Embryonic facial prominence (tissue), 1 donor: Measurements from ENCODE around the gene GLI3.

ENCODE experiments used
- DNase-seq: peaks from one replicate; pipeline ENCODE4 v3.0.0-alpha.2; 2016; ENCODE audit errors: extremely low spot score

GLI3 gene

GRCh38 chr7:42236266-42236975 is 588 bp downstream of the GLI3 start:
- peak; percentile 68 for DNase-seq

GRCh38 chr7:42235741-42236161 is 1.3 kb downstream of the GLI3 start:
- no peak for DNase-seq

GRCh38 chr7:42234736-42235135 is 2.3 kb downstream of the GLI3 start:
- no peak for DNase-seq

- no peak for DNase-seq
These were observed 3.2 kb downstream of the GLI3 start for GRCh38 chr7:42233695-42234331.

- no peak for DNase-seq
These were observed 3.8 kb downstream of the GLI3 start for GRCh38 chr7:42233171-42233570.

DNA sequence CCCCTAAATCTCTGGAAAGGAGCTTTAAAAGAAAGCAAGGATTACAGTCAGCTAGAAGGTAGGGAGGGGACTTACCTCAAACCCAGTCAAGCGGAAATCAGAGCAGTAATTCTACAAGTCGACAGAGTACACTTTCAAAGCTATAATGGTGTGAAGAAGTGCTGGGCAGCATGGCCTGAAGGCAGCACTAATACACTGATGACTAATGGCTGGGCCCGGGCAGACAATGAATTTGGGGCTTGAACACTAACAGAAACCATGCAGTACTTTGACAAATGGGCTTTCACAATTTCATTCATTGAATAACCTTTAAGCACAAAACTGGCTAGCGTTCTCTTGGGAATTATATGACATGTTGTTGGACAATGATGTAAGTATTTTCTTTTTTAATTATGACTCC is 4.7 kb downstream of the GLI3 start:
- DNase-seq = no peak

DNA sequence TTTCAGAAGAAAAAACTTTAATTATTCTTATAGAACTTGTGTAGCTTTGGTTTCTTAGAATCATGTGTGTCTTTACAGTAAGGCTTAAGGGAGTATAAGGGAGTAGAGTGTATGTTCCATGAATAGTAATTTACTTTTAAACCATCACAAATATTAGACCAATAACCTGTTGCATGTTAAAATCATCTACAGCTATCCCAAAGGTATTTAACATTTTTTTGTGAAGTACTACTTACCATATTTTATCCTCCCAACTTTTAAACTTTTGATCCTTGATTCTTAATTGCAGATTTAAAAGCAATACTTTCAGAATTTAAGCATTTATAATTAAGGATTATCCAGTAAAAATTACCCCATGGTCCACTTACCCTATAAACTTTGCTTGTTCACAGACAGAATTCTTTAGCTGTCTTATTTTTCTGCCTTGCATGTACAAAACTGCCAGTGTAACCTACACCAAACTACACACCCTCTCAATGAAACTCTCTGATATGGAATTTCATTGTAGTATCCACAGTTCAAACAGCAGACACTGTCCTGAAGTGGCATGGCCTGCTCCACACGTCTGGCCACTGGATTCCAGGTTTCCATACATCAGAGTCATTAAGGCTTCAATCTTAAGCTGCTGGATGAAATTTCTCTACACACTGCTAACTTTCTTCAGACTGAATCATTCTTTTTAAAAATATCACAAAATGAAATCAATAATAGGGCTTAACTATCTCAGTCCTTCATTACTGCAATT is 5.8 kb downstream of the GLI3 start:
- no peak for DNase-seq

- no peak for DNase-seq
These were observed 8.9 kb downstream of the GLI3 start for GRCh38 chr7:42227936-42228591.

DNA sequence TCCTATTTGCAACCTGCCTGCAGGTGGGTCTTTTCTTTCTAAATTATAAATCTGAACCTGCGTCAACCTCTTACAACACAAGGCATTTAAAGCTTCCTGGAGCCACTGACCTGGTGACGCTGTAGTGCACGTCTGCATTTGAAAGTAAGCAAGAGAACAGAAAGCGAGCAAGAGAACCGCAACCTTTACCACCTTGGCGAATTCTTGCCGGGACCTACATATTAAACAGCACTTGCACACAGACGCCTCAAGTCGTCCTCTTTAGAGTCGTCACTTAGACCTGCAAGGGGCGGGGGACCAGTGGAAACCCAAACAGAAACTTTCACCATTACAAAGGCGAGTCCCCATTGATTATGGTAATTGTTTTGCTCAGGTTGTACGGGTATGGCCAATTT is 9.5 kb downstream of the GLI3 start:
- no peak for DNase-seq

DNA sequence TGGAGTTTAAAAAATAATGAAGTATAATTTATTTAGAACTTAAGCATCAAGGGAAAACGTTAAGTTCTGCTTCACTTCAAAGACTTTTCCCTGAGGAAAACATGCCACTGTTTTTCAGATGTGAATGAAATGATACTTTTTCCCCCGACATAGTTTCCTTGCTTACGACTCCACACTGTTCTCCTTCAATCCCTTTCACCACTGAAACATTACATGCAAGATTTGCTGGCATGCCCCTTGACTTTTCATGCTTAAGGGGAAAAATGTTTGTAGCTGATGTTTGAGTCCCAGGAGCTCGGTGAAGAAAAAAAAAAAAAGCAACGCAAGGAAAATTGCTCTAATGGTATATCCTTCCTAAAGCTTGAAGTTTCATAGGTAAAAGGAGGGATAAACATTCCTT is 10.0 kb downstream of the GLI3 start:
- no peak for DNase-seq

DNA sequence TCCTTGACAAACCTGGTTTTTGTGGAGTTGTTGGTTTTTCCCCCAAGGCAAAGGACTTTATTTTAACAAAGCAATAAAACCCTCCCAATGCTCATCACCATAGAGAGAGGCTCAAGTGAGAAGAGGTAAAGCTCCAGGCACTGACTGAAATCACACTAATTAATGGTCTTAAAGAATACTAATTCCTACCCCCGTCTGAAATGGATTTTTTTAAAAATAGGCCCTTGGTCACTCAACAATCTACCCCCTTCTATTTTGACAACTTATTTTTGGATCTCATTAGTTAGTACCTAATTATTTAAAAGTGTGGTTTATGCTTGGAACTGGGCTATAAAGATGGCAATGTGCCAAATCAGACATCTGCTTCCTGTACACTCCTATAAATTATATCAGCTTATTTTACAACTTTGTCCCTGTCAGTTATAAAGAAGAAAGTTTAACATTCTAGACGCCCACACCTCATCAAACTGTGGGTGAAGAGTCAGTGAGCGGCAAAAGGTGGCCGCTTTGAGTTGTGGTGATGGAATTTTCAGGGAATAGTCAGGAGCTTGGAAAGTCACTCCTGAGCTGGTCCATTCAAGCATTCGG is 10.6 kb downstream of the GLI3 start:
- no peak for DNase-seq

GRCh38 chr7:42224391-42225003 is 12.5 kb downstream of the GLI3 start:
- DNase-seq = no peak

GRCh38 chr7:42222891-42223290 is 14.1 kb downstream of the GLI3 start:
- no peak for DNase-seq

DNA sequence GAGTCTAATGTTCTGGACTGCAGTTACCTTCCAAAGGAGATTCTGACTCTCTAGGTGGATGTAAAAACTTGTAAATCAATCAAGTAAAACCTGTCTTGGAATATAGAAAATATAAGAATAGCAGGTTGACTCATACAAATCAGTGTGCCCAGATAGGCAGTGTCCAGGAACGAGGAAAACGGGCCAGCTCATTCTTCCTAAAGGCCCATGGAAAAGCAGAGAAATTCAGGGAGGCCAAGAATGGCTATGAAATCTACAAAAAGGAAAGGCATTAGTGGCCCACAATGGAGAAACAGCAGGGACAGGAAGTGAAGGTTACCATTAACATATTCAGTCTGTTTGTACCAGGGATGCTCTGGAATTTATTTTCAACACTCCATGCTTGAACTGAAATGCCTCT is 14.9 kb downstream of the GLI3 start:
- no peak for DNase-seq

DNA sequence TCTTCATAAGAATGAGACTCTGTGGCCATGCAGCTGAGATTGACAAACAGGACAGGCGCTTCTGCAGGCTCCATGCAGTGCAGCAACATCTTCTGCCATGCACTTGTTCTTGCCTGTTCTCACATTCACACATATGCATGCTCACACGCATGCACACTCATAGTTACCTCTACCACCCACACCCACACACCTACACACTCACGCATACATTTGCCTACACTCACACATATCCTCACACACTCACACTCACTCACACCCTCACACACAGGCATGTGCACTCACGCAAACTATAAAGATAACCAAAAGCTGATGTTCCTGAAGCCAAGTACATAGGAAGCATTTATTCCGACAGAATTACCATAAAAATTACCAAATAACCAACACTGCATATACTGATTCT is 15.7 kb downstream of the GLI3 start:
- no peak for DNase-seq

GRCh38 chr7:42219447-42219846 is 17.6 kb downstream of the GLI3 start:
- DNase-seq = no peak

GRCh38 chr7:42218248-42218647 is 18.8 kb downstream of the GLI3 start:
- DNase-seq = no peak

GRCh38 chr7:42217548-42217947 is 19.5 kb downstream of the GLI3 start:
- DNase-seq = no peak

- DNase-seq = no peak
These were observed 20.0 kb downstream of the GLI3 start for GRCh38 chr7:42217053-42217452.

- no peak for DNase-seq
These were observed 22.8 kb downstream of the GLI3 start for GRCh38 chr7:42214060-42214679.

GRCh38 chr7:42213093-42213492 is 23.9 kb downstream of the GLI3 start:
- no peak for DNase-seq
